Small intestine (tissue), 7 donors: ENCODE measurements around the gene PPP1R2. TPM values are rescaled to one million over a fixed set of nuclear protein-coding genes. Genes with fewer than 3 reads are reported as not detected.
A peak's percentile ranks its signal among the peaks of the same experiment; 100 is the strongest.

Experiments used
- DNase-seq, 2 donors: peaks; one replicate each; pipeline versions ENCODE4 v3.0.0 to v3.0.0-alpha.2; 2013
- FAIRE-seq: peaks from 2 replicates; lab custom pipeline; 2012; peaks lifted over from hg19 to GRCh38; lab: Jason Lieb, UNC
- H3K27ac ChIP-seq, 3 donors: one replicate each; pipeline ENCODE4 v1.5.1; 2013; ENCODE audit warnings: low read length in 2 of 3, mild to moderate bottlenecking in 2 of 3, control low read depth in 1 of 3, inconsistent platforms in 1 of 3, low read depth in 1 of 3, moderate library complexity in 1 of 3
- H3K27me3 ChIP-seq, 3 donors: one replicate each; pipeline ENCODE4 v1.6.1; 2013; ENCODE audit warnings: low read length in 3 of 3, inconsistent platforms in 1 of 3; ENCODE audit not compliant: control insufficient read depth in 3 of 3, insufficient read depth in 3 of 3
- H3K36me3 ChIP-seq, 3 donors: one replicate each; pipeline ENCODE4 v1.6.1; 2013; ENCODE audit warnings: low read length in 3 of 3, inconsistent platforms in 1 of 3, low read depth in 1 of 3, mild to moderate bottlenecking in 1 of 3, moderate library complexity in 1 of 3; ENCODE audit not compliant: control insufficient read depth in 3 of 3, insufficient read depth in 2 of 3
- H3K4me1 ChIP-seq, 3 donors: one replicate each; pipeline ENCODE4 v1.6.1; 2013; ENCODE audit warnings: low read length in 2 of 3, inconsistent platforms in 1 of 3, low read depth in 1 of 3, mild to moderate bottlenecking in 1 of 3, moderate library complexity in 1 of 3; ENCODE audit not compliant: control insufficient read depth in 3 of 3, insufficient read depth in 2 of 3
- H3K4me3 ChIP-seq, 3 donors: one replicate each; pipeline ENCODE4 v1.5.1; 2013; ENCODE audit warnings: low read length in 3 of 3, control low read depth in 1 of 3, inconsistent platforms in 1 of 3, low read depth in 1 of 3, mild to moderate bottlenecking in 1 of 3, moderate library complexity in 1 of 3
- H3K9me3 ChIP-seq, 2 donors: one replicate each; pipeline ENCODE4 v1.6.1; 2013; ENCODE audit warnings: low read depth in 1 of 2, low read length in 1 of 2; ENCODE audit not compliant: control insufficient read depth in 2 of 2, insufficient read depth in 1 of 2
- WGBS, 3 donors: extraction: QIAGEN DNeasy Blood & Tissue Kit; methylation state at CpG; one replicate each; pipeline ENCODE4 v1.1.7; 2013; 5-methylcytosine and 5-hydroxymethylcytosine counted together
- polyA plus RNA-seq, 4 donors: library from polyadenylated mRNA; stranded (reverse) in 3 of 4; unstranded in 1 of 4; fragments of 200-250 nt in 3 of 4; fragments of 120-200 nt in 1 of 4; gene quantifications; one replicate each; pipeline versions ENCODE4 v1.2.1 to v1.2.3, GENCODE V29; 2013
- donor health status: healthy with polysubstance abuse.
- donor health status: control.
- donor health status: control.
- donor health status: Bipolar disorder and iron deficiency.
- donor health status: healthy.

The PPP1R2 gene
- polyA plus RNA-seq, 4 donors, result 32.7 to 55.1 (median 33.5) TPM

DNA sequence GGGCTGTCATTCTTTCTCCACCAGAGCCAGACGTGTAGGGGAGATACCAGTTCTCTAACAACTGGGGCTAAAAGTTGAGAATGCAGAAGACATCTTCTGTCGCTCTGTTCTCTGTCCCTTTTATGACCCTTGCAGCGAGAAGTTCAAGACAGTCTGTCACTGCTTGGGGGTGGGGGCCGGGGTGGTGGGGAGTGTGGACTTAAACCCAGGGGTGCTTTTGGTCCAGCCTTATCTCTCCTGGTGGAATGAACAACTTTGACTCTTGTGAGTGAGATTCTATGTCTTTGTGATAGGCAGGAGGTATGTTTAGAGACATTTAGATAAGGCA lies 41.4 kb upstream of the PPP1R2 start:
- peak in 1 of 2 donors; percentile 51 for DNase-seq

DNA sequence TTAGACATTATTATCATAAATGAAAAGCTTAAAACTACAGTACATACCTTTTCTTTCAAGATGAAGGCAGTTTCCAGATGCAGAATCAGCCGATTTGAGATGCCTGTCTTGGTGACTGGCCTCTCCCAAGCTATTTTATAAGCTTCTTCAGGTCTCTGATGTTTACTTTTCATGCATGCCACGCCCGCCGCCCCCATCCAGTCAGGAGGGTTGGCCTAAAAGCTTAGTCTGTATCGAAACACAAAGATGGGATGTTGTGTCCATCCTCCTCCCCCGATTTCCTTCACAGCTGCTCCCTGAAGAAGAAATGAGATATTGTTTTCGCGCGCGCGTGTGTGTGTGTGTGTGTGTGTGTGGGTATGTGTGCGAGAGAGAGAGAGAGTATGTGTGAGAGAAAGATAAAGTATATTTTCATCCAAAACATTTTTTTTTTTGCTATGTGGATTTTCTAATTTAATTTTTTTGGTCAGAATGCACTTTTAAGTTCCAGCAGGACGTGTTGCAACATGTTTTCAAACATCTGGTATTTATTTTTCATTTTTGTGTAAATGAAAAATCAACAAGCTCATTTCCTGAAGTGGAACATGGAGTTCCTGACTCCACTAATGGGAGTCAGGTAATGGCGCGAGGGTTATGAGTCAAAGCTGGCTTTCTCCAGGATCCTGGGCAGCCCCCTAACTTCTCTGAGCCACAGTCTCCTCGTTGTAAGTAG lies 40.9 kb upstream of the PPP1R2 start, which contains the start of gene APOD:
Gene APOD (minus strand): TSS at position 110 of the 712 bp plus-strand sequence. CDS start 4,479 bp downstream, outside the sequence.
- H3K27ac ChIP-seq, result peak within 1 kb of the TSS in 1 of 3 donors; percentile 73
- DNase-seq, result peak in 1 of 2 donors; percentile 59

More for the DNA sequence above, 41.4 kb upstream of the PPP1R2 start:
- FAIRE-seq, result no peak
- H3K9me3 ChIP-seq, result peaks cover 0 to 13% of the 10 kb centered on the region in 2 donors
- H3K4me1 ChIP-seq, result peaks cover 0 to 12% (median 0%) of the 10 kb centered on the region in 3 donors
- no peak overlapping the region for H3K4me3 ChIP-seq
- no peaks in the 10 kb centered on the region for H3K36me3 ChIP-seq
- no peaks in the 10 kb centered on the region for H3K27me3 ChIP-seq
- no peak overlapping the region for H3K27ac ChIP-seq
- 55 to 73% (median 61%) methylated on average over 4 of the region's 4 CpGs for WGBS, 3 donors

GRCh38 chr3:195582947-195583346 lies 39.8 kb upstream of the PPP1R2 start:
- Histone ChIP-seq H3K9me3 (no peaks in the 10 kb centered on the region), H3K4me3 (no peak overlapping the region), H3K27ac (no peak overlapping the region), H3K27me3 (no peaks in the 10 kb centered on the region), H3K4me1 (peaks cover 0 to 12% (median 0%) of the 10 kb centered on the region in 3 donors), H3K36me3 (peaks cover 0 to 2% (median 0%) of the 10 kb centered on the region in 3 donors)
- peak in 1 of 2 donors; percentile 38 for DNase-seq
- WGBS, 3 donors, result 60 to 75% (median 69%) methylated on average over 9 of the region's 9 CpGs
- no peak for FAIRE-seq

More for the DNA sequence above, 40.9 kb upstream of the PPP1R2 start, which contains the start of gene APOD:
- Histone ChIP-seq H3K9me3 (peaks cover 0 to 8% of the 10 kb centered on the region in 2 donors), H3K4me3 (no peak within 1 kb of the TSS), H3K4me1 (peaks cover 0 to 12% (median 0%) of the 10 kb centered on the region in 3 donors), H3K27me3 (no peaks in the 10 kb centered on the region), H3K36me3 (peaks cover 0 to 2% (median 0%) of the 10 kb centered on the region in 3 donors)
- FAIRE-seq, result no peak
- 39 to 49% (median 42%) methylated on average over 16 of the region's 16 CpGs for WGBS, 3 donors

GRCh38 chr3:195580744-195581443 lies 37.8 kb upstream of the PPP1R2 start:
- DNase-seq, result no peak
- H3K27ac ChIP-seq, result no peak overlapping the region
- H3K36me3 ChIP-seq, result peaks cover 0 to 2% (median 0%) of the 10 kb centered on the region in 3 donors
- H3K9me3 ChIP-seq, result no peaks in the 10 kb centered on the region
- H3K27me3 ChIP-seq, result no peaks in the 10 kb centered on the region
- no peak overlapping the region for H3K4me3 ChIP-seq
- WGBS, 3 donors, result 63 to 77% (median 75%) methylated on average over 6 of the region's 6 CpGs
- FAIRE-seq, result no peak
- H3K4me1 ChIP-seq, result peaks cover 0 to 12% (median 0%) of the 10 kb centered on the region in 3 donors

DNA sequence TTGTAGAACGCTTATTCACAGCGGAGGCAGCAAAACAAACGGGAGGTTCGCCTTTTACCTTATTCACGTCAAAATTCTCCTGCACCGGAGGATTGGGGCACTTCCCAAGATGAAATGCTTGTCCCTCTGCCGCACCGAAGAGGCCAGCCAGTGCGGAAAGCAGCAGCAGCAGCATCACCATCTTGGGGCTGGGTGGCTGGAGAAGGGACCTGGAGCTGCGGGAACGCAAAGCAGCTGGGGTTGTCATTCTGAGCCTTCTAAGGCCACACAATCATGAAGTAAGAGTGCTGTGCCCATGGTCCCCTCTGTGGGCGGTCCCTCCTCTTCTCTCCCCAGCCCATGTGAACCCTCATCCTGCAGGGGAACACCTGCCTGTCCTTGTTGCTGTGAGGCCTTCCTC lies 36.2 kb upstream of the PPP1R2 start:
- DNase-seq (no peak), FAIRE-seq (no peak)
- H3K4me1 ChIP-seq, result peaks cover 0 to 2% (median 0%) of the 10 kb centered on the region in 3 donors
- H3K4me3 ChIP-seq, result no peak overlapping the region
- H3K27ac ChIP-seq, result no peak overlapping the region
- no peaks in the 10 kb centered on the region for H3K9me3 ChIP-seq
- peaks cover 0 to 2% (median 0%) of the 10 kb centered on the region in 3 donors for H3K36me3 ChIP-seq
- 92 to 94% (median 93%) methylated on average over 12 of the region's 12 CpGs for WGBS, 3 donors
- no peaks in the 10 kb centered on the region for H3K27me3 ChIP-seq

DNA sequence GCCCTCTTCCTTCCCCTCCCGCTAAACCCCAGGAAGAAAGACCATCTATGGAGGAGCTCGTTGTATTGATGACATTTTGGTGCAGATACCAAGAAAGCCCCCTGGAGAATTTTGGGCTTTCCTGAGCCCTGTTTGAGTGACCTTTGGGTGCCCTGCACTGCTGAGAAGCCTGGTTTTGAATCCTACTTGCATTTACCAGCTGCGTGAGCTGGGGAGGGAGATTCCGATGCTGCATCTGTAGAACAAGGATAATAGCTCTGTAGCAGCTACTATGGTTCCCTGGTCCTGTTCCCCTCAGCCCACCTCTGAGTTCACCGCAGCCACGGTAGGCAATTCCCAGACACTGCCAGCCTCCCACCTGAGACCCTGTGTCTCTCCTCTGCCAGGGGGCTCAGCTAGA lies 35.4 kb upstream of the PPP1R2 start:
- Histone ChIP-seq H3K9me3 (no peaks in the 10 kb centered on the region), H3K36me3 (peaks cover 0 to 2% (median 0%) of the 10 kb centered on the region in 3 donors), H3K4me3 (no peak overlapping the region), H3K27me3 (no peaks in the 10 kb centered on the region), H3K27ac (no peak overlapping the region), H3K4me1 (no peaks in the 10 kb centered on the region)
- DNase-seq, result no peak
- FAIRE-seq, result no peak
- 88 to 96% (median 89%) methylated on average over 6 of the region's 6 CpGs for WGBS, 3 donors

DNA sequence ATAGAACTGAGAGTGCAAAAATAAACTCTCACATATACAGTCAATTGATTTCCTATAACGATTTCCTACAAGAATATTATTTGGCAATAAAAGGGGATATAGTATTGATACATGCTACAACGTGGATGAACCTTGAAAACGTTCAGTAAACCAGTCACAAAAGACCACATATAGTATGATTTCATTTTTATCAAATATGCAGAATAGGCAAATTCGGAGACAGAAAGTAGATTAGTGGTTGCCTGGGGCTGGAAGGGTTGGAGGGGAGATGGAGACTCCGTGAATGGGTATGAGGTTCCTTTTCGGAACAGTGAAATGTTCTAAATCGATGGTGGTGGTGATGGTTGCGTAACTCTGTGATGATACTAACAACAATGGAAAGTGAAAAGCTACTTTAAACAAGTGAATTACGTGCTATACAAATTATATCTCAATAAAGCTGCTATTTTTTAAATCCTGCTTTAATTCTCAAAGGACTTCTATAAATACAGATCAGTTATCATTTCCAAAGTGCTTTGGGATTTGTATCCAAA lies 34.6 kb upstream of the PPP1R2 start:
- 75 to 78% (median 75%) methylated on average over 9 of the region's 9 CpGs for WGBS, 3 donors
- no peak for DNase-seq
- H3K4me3 ChIP-seq, result no peak overlapping the region
- no peaks in the 10 kb centered on the region for H3K9me3 ChIP-seq
- no peak overlapping the region for H3K27ac ChIP-seq
- peaks cover 0 to 2% (median 0%) of the 10 kb centered on the region in 3 donors for H3K36me3 ChIP-seq
- H3K27me3 ChIP-seq, result no peaks in the 10 kb centered on the region
- no peak for FAIRE-seq
- no peaks in the 10 kb centered on the region for H3K4me1 ChIP-seq
